ENCODE measurements around the gene FGF11.
A peak's percentile ranks its signal among the peaks of the same experiment; 100 is the strongest.

FGF11 gene

GRCh38 chr17:7405350-7406234 lies 33.7 kb upstream of the FGF11 start:
- H3K9me3 Mint-ChIP-seq (ENCODE audit: low read depth): no peaks in the 10 kb centered on the region
- peaks cover 20% of the 10 kb centered on the region for H3K4me1 Mint-ChIP-seq (ENCODE audit: low read depth)
- H3K27ac Mint-ChIP-seq: peak overlapping the region; percentile 47
- peaks cover 2% of the 10 kb centered on the region for H3K36me3 Mint-ChIP-seq
- peak overlapping the region; percentile 84 for H3K4me3 Mint-ChIP-seq
- H3K27me3 Mint-ChIP-seq: no peaks in the 10 kb centered on the region

- Mint-ChIP-seq H3K4me1 (ENCODE audit: low read depth) (peaks cover 20% of the 10 kb centered on the region), H3K36me3 (peaks cover 2% of the 10 kb centered on the region), H3K9me3 (ENCODE audit: low read depth) (no peaks in the 10 kb centered on the region), H3K27ac (no peak overlapping the region), H3K27me3 (no peaks in the 10 kb centered on the region), H3K4me3 (peak overlapping the region; percentile 84)
These were observed 33.0 kb upstream of the FGF11 start for GRCh38 chr17:7406235-7406825.

GRCh38 chr17:7407082-7407481 lies 32.2 kb upstream of the FGF11 start:
- H3K4me1 Mint-ChIP-seq (ENCODE audit: low read depth): peaks cover 18% of the 10 kb centered on the region
- no peak overlapping the region for H3K27ac Mint-ChIP-seq
- no peaks in the 10 kb centered on the region for H3K27me3 Mint-ChIP-seq
- no peaks in the 10 kb centered on the region for H3K36me3 Mint-ChIP-seq
- H3K9me3 Mint-ChIP-seq (ENCODE audit: low read depth): no peaks in the 10 kb centered on the region
- H3K4me3 Mint-ChIP-seq: no peak overlapping the region

GRCh38 chr17:7407485-7408251 lies 31.6 kb upstream of the FGF11 start, which contains the start of gene NLGN2:
Gene NLGN2 (plus strand): TSS chr17:7407845. CDS start chr17:7408256, 411 bp downstream.
- peaks cover 18% of the 10 kb centered on the region for H3K4me1 Mint-ChIP-seq (ENCODE audit: low read depth)
- H3K36me3 Mint-ChIP-seq: no peaks in the 10 kb centered on the region
- H3K27ac Mint-ChIP-seq: peak within 1 kb of the TSS; percentile 61
- no peak within 1 kb of the TSS for H3K4me3 Mint-ChIP-seq
- H3K27me3 Mint-ChIP-seq: no peaks in the 10 kb centered on the region
- H3K9me3 Mint-ChIP-seq (ENCODE audit: low read depth): no peaks in the 10 kb centered on the region

- Mint-ChIP-seq H3K27ac (no peak overlapping the region), H3K36me3 (no peaks in the 10 kb centered on the region), H3K4me1 (ENCODE audit: low read depth) (peaks cover 11% of the 10 kb centered on the region), H3K27me3 (no peaks in the 10 kb centered on the region), H3K4me3 (no peak overlapping the region), H3K9me3 (ENCODE audit: low read depth) (no peaks in the 10 kb centered on the region)
These were observed 31.0 kb upstream of the FGF11 start for GRCh38 chr17:7408252-7408727.

GRCh38 chr17:7408863-7409262 lies 30.4 kb upstream of the FGF11 start:
- peak overlapping the region; percentile 44 for H3K4me3 Mint-ChIP-seq
- H3K4me1 Mint-ChIP-seq (ENCODE audit: low read depth): peaks cover 10% of the 10 kb centered on the region
- no peaks in the 10 kb centered on the region for H3K9me3 Mint-ChIP-seq (ENCODE audit: low read depth)
- no peaks in the 10 kb centered on the region for H3K27me3 Mint-ChIP-seq
- no peak overlapping the region for H3K27ac Mint-ChIP-seq
- H3K36me3 Mint-ChIP-seq: no peaks in the 10 kb centered on the region

GRCh38 chr17:7409716-7410115 lies 29.6 kb upstream of the FGF11 start:
- Mint-ChIP-seq H3K4me3 (no peak overlapping the region), H3K4me1 (ENCODE audit: low read depth) (peaks cover 8% of the 10 kb centered on the region), H3K27me3 (no peaks in the 10 kb centered on the region), H3K27ac (no peak overlapping the region), H3K9me3 (ENCODE audit: low read depth) (no peaks in the 10 kb centered on the region), H3K36me3 (no peaks in the 10 kb centered on the region)

GRCh38 chr17:7410634-7411426 lies 28.5 kb upstream of the FGF11 start:
- Mint-ChIP-seq H3K4me1 (ENCODE audit: low read depth) (peaks cover 6% of the 10 kb centered on the region), H3K36me3 (no peaks in the 10 kb centered on the region), H3K4me3 (no peak overlapping the region), H3K27ac (no peak overlapping the region), H3K9me3 (ENCODE audit: low read depth) (no peaks in the 10 kb centered on the region), H3K27me3 (no peaks in the 10 kb centered on the region)

GRCh38 chr17:7411427-7411750 lies 27.9 kb upstream of the FGF11 start:
- no peak overlapping the region for H3K4me3 Mint-ChIP-seq
- no peaks in the 10 kb centered on the region for H3K27me3 Mint-ChIP-seq
- H3K27ac Mint-ChIP-seq: no peak overlapping the region
- H3K9me3 Mint-ChIP-seq (ENCODE audit: low read depth): no peaks in the 10 kb centered on the region
- H3K36me3 Mint-ChIP-seq: no peaks in the 10 kb centered on the region
- peaks cover 4% of the 10 kb centered on the region for H3K4me1 Mint-ChIP-seq (ENCODE audit: low read depth)

GRCh38 chr17:7413346-7413985 lies 25.8 kb upstream of the FGF11 start:
- Mint-ChIP-seq H3K27ac (no peak overlapping the region), H3K4me1 (ENCODE audit: low read depth) (peaks cover 4% of the 10 kb centered on the region), H3K9me3 (ENCODE audit: low read depth) (no peaks in the 10 kb centered on the region), H3K36me3 (peaks cover 2% of the 10 kb centered on the region), H3K4me3 (no peak overlapping the region), H3K27me3 (no peaks in the 10 kb centered on the region)

GRCh38 chr17:7414837-7415236 lies 24.5 kb upstream of the FGF11 start:
- Mint-ChIP-seq H3K27ac (no peak overlapping the region), H3K9me3 (ENCODE audit: low read depth) (no peaks in the 10 kb centered on the region), H3K4me1 (ENCODE audit: low read depth) (peaks cover 2% of the 10 kb centered on the region), H3K36me3 (peaks cover 2% of the 10 kb centered on the region), H3K27me3 (no peaks in the 10 kb centered on the region), H3K4me3 (no peak overlapping the region)

GRCh38 chr17:7415784-7416183 lies 23.5 kb upstream of the FGF11 start:
- H3K36me3 Mint-ChIP-seq: peaks cover 2% of the 10 kb centered on the region

GRCh38 chr17:7416323-7416722 lies 23.0 kb upstream of the FGF11 start:
- Mint-ChIP-seq H3K36me3 (peaks cover 2% of the 10 kb centered on the region), H3K9me3 (ENCODE audit: low read depth) (no peaks in the 10 kb centered on the region), H3K27ac (no peak overlapping the region), H3K4me1 (ENCODE audit: low read depth) (peaks cover 2% of the 10 kb centered on the region), H3K27me3 (no peaks in the 10 kb centered on the region), H3K4me3 (no peak overlapping the region)

More at GRCh38 chr17:7415784-7416183, 23.5 kb upstream of the FGF11 start:
- Mint-ChIP-seq H3K4me1 (ENCODE audit: low read depth) (peaks cover 2% of the 10 kb centered on the region), H3K27me3 (no peaks in the 10 kb centered on the region), H3K27ac (no peak overlapping the region), H3K4me3 (no peak overlapping the region), H3K9me3 (ENCODE audit: low read depth) (no peaks in the 10 kb centered on the region)

- Mint-ChIP-seq H3K4me1 (ENCODE audit: low read depth) (peaks cover 2% of the 10 kb centered on the region), H3K27me3 (no peaks in the 10 kb centered on the region), H3K27ac (no peak overlapping the region), H3K9me3 (ENCODE audit: low read depth) (no peaks in the 10 kb centered on the region), H3K4me3 (no peak overlapping the region), H3K36me3 (peaks cover 2% of the 10 kb centered on the region)
These were observed 22.2 kb upstream of the FGF11 start for GRCh38 chr17:7417056-7417655.

Data from activated naive CD8-positive, alpha-beta T cell (primary cell).